ENCODE results near the gene VEGFA.

VEGFA gene

DNA sequence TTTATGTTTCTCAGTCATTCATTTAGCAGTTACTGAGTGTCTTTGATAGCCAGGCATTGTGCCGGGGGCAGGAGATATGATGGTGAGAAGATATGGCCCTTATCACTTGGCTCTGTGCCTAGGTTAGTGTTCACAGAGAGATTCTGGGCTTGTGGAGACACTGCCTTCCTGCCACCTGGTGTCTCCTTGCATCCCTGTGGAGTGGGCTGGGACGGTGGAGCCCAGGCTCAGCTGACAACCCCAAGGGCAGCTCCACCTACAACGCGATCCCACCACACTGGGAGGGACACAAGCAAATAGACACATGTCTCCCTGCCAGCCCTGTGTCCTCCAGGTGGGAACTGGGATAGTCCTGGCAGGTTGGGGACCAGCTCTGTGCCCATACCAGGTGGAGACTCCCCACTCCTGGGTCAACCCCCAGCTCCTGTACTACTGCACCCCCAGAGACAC is 30.3 kb upstream of the VEGFA start:
- DNase-seq = no peak

DNA sequence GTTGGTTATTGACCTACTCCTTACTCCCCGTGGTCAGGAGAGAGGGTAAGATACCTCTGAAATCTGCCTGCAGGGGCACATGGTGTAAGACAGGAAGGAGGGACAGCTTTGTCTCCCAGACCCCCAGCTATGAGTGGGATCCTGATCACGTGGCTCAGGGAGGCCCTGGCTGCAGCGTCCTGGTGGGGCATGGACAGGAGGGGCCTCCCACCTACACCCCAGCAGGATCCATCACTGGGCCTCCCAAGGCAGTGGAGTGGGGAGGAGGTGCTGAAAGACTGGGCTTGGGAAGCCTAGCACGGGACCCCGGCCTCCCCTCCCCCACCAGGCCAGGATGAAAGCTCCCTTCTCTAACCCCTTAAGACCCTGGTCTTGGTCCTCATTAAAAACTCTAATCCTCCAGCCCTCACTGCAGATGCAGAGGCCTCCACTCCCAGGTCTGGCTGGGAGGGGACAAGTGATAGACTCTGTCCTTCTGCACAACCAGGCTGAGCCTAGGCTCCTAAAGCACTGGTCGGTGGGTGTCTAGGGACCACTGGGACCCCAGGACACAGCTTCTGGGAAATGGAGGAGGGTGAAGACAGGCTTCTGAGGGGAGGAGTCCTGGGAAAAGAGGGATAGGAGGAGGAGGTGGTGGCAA is 29.6 kb upstream of the VEGFA start:
- no peak for DNase-seq

DNA sequence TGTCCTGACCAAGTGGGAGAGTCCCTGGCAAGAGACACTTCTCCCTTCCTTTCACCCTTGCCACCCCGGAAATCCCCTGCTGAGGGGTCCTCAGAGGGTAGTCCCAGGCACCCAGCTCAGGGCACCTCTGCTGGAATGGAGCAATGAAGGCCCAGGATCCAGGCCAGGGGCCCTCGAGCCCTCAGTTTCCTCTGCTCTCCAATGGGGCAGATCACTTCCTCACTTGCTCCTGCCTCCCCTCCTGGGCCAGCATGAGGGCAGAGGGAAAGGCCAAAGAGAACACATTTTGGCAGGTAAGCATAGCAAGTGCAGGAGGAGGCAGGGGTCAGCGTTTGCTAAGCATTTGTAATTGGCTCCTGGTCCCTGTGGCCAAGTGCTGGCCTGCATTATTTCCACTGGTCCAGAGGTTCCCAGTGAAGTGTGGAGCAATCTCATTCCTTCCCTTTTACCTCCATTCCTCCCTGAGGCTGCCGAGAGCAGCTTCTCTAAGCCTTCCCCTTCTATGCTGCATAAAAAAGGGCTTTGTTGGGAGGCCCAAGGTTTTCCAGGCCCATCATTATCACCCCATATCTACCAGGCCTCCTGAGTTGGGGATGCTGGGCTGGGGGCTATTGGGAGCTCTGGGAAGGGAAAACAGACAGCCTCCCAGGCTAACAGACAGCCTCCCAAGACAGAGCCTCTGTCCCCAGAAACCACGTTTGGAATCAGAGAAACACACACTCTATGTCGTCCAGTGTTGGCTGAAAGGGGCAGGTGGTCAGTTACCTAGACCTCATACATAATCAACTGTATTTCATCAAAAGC is 28.8 kb upstream of the VEGFA start:
- DNase-seq = no peak

DNA sequence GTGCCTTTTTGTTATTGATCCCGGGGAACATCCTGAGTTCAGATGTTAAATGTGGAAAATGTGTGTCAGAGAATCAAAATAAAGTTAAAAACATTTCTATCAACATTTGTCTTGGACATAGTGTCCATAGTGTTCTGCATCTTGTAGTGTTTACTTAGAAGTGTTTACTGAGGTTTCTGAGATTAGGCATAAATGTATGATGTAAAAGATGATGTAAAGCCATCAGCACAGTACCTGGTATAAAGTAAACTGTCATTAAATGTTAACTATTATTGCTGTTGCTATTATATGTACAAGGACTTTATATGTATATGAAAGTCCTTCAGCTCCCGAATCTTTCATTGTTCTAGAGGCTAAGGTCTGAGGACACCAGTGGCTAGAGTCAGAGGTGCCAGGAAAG is 28.2 kb upstream of the VEGFA start:
- no peak for DNase-seq

DNA sequence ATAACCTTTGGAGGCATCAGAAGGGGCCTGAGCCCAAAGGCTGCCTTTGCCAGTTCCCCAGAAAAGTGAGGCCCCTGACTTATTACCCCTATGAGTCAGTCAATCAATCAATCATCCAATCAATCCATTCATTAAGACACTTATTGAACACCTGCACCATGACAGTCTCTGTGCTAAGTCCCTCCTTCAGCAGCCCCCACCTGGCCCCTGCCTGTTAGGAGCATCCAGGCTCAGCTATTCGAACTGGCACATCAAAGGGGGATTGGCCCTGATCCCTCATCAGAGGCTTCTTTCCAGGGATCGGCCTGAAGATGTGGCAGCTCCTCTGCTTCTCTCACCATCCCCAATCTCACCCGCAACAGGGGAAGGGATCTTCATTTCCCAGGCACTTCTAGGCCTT is 27.7 kb upstream of the VEGFA start:
- no peak for DNase-seq

DNA sequence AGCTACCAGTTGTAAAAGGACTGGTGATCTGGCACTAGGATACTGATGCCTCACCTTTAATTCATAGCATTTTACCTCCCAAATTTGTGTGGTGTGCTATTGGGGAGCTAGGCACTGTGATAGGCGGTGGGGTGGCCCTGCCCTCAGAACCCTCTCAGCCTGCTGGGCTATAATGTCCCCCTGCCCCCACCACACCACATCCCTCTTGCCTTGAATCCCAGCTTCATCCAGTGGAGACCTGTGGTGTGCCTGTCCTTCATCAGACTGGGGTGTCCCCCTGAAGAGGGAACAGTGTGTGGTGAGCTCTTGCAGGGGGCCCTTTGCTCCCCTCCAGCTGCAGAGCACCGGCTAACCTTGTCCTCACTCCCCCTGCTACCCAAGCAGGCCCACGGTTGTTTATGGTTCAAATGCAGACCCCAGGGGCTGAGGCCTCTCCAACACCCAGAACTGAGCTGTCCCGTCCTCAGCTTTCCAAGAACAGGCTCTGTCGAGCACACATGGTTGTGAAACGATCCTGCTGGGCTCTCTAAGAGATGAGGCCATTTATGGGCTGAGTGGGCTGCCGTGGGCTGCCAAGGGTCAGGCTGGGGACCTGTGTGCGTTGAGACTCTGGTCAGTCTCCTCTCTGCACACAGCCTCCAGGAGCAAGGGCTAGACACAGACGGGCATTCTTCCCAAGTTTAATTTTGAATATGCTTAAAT is 26.9 kb upstream of the VEGFA start:
- DNase-seq = no peak

DNA sequence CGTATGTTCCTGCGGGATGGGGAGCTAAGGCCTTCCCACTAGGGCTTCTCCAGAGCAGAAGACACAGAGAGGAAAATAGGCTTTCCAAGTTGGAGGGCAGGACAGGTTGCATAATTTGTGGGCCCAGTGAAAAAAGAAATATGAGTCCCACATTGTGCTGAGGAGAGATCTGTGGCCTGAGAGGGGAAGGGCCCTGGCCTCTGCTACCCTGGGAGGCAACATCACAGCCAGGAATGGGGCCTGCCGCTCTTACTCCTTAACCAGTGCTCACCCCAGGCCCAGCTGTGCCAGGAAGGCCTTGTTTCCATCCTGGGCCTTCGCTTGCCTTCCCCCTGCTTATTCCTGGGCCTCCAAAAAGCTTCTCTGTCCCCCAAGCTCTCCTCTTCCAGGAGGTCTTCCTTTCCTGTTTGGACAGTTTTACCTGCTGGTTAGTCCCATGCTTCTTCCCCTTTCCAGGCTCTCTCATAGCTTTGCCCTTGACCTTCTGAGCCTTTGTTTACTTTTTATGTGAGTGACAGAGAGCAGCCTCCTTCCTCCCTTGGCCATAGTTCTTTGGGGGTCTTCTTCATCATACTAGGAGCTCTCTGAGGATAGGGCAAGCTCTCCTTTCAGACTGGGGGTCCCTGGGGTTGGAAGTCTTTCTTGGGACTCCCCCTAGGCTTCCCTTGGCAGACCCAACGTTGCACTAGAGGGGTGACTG is 26.2 kb upstream of the VEGFA start:
- no peak for DNase-seq

DNA sequence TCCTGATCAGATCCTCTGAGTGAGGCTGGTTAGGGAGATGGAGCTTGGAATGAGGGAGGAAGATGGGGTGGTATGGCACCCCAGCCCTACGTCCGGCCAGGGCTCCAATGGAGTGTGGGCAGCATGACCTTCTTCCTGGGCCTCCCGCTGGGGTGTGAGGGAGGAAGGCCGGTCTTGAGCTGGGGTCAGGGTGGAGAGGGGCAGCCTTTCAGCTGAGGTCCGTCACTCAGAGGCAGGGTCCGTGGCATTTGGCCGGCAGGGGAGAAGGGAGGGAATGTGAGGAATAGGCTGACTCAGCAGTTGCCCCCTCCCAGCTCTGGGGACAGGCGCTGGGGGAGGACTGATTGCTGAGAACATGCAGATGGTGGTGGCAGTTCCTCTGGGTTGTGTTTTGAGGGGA is 25.5 kb upstream of the VEGFA start:
- no peak for DNase-seq

DNA sequence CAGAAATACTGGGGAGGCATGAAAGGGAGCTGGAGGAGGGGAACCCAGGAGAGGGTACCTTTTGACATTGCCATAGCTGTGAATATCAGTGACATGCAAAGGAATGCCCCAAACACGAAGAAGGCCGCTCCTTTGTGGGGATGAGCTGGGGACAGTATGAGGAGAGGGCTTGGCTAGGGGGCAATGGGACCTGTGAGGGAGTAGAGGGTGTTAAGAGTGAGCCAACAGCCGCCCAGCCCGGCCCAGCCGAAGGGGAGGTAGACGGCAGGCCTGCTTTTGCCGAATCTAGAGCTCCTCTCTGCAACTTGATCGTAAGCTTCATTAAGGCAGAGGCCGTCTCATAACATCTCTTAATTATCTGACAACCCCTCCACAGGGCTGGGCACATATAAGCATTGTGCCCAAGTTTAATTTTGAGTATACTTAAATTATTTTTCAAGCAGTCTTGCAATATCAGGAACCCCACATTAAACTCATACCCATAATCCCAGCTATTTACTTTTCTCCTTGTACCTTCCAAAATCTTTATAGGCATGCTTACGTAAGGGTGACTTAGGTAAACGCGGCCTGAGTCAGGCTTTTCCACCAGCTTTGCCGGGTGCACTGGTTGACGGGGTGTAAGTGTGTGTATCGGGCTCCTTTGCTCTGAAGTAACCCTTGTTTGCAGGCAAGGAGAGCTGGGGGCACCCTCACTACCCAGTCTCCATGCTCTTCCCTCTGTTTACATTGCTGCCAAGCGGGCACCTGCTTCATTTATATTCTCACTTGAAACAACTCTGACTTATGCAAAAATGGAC is 24.9 kb upstream of the VEGFA start:
- no peak for DNase-seq

DNA sequence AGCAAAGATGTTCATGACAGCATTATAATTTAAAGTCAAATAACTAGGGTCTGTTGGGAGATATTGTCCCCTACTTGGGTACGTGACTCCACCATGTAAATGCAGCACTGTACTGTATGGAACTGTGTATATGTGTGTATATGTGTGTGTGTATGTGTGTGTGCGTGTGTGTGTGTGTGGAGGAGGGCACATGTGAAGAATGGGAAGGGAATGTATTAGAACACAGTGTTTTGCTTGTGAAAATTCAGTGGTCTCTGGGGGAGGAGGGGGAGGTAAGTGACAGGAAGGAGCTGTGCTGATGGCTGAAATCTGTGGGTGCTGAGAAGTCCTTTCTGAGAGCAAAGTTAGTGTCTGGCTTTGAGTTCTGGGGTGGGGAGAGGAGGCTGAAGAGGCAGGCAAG is 23.9 kb upstream of the VEGFA start:
- DNase-seq = no peak

DNA sequence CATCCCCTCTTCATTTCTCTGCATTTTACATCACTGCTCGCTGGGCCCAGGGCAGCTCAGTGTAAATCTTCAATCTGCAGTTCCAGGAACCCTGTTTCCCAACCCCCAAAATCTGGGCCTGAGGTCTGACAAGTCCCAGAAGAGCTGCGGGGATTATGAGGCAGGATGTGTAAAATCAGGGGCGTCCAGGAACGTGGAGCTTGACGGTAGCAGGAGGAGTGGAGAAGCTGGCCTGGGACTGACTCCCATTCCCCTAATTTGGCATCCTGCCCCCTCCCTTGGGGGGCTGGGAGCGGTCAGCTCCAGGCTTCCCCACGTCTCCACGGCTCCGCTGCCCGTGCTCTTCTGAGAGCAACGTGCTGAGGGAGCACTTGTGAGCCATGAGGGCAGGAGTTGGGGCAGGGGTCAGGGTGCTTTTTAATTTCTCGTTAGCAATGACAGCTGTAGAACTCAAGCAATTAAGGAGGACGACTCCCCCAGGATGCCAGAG is 23.4 kb upstream of the VEGFA start:
- DNase-seq = no peak

DNA sequence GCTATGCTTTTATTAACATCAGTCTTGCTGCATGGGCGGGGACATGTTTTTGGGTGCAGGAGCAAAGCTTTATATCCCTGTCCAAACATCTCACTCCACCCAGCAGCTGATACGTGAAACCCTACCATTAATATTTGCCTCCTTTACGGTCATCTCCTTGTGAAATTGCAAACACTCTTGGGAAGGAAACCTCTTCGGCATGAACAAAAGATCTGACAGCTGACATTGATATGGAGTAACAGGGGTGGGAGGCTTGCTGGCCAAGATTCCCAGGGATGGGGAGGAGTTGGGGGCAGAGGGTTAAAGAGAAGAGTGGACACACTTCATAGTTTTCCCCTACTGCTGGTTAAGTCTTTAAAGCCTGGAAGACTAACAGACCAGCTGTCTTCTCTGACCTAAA is 22.2 kb upstream of the VEGFA start:
- no peak for DNase-seq

DNA sequence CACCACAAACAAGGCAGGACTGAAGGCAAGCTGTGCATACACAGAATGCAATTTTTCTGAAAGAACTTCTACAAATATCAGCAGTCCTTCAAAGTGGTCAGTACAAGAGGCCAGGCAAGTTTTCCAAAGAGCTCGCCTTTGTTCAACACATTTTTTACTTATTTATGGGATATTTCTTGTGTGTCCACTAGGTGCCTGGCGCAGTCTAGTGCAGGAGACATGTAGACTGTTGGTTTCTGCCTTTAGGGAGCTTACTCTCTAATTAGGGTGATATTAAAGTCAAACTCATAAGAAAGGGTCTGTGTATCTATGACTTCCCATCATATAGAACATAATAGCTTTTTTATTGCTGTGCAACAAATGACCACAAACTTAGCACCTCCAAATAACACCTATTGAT is 21.2 kb upstream of the VEGFA start:
- no peak for DNase-seq

DNA sequence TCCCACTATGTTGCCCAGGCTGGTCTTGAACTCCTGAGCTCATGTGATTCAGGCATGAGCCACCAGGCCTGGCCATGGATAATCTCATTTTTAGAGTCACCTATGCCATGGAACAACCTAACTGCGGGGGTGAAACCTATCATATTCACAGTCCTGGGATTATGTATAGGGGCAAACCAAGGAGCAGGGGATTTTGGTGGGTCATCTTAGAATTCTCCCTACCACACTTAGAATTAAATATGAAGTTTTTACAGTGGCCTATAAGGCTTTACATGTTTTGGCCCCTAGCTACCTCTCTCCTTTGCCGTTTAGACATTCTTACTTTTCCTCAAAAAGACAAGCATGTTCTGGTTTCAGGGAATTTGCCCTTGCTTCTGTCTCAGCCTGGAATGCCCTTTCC is 20.6 kb upstream of the VEGFA start:
- DNase-seq = no peak

DNA sequence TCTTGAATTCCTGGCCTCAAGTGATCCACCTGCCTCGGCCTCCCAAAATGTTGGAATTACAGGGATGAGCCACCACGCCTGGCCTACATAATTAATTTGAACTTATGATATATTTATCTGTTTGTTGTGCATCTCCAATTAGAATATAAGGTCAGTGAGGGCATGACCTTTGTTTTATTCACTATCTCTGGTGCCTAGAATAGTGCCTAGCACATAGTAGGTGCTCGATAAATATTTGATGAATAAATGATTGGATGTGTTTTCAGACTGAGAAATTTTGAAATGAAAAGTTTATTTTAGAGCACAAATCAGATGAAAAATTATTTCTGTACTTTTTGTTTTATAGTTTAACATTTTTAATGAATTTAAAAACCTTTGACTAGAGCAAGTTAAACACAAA is 19.4 kb upstream of the VEGFA start:
- DNase-seq = no peak

DNA sequence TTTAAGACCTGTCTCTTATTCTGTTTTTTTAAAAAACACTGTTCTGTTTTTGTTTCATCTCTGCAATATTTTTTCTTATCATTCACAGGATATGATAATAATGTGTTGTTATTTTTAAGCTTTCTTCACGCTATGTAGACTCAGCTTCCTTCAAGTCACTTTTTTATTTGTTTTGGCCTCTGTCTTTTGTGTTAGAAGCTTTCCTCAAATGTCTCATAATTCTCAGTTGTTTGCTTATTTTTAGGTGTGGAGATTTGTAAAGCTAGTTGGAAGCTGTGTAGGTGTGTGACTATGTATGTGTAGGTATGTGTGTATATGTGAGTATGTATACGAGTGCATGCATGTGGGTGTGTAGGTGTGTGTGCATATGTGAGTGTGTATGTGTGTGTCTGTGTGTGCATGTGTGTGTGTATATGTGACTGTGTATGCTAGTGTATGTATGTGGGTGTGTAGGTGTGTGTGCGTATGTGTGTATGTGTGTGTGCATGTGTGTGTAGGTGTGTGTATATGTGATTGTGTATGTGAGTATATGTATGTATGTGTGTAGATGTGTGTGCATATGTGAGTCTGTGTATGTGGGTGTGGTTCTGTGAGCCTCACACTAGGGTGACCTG is 16.3 kb upstream of the VEGFA start:
- no peak for DNase-seq

DNA sequence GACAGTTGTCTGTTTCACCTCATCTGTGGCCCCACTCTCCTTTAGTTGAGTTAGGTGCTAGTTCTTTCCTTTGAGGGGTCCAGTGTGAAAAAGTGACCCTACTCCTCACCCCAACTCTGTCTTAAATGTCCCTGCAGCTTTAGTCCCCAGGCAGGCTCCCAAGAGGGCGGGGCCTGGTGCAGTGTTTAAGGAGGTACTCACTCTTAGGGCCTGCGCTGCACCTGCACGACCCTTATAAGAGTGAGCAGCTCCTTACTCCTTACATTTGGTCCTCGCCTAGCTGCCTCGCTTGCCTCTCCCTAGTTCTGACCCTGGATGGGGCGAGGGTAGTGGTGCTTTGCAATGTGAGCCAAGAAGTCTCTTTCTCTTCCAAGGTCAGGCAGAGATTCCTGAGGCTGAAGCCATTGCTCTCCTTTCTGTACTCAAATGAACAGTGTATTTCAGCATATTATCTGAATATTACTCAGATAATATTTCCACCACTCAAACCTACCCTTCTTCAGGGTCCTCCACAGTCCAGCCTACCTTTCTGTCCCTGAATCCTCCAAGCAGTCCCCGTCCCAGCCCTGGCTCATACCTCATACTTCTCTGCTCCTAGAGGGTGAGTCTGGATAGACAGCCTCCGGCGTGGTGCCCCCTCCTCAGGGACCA is 11.9 kb upstream of the VEGFA start:
- no peak for DNase-seq

DNA sequence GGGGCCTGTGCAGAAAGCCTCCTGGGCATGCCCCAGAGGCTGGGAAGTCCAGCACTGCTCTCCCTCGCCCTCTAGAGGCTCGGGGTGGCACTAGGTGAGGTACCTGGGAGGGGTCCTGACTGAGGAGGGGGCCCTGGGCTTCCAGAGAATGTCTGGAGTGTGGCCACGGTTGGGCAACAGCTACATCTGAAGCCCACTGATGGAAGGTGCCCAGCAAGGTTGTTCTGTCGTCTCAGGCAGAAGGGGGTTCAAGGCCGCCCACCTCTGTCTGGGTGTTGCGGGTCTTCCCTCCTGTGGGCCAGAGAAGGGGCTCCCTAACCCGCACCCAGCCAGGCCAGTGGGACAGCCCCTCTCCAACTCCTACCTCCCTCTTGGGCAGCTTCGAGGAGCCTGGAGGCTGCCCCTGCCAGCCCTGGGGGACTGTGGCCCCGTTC is 11.4 kb upstream of the VEGFA start:
- DNase-seq = peak in 1 of 2 donors; percentile 8

DNA sequence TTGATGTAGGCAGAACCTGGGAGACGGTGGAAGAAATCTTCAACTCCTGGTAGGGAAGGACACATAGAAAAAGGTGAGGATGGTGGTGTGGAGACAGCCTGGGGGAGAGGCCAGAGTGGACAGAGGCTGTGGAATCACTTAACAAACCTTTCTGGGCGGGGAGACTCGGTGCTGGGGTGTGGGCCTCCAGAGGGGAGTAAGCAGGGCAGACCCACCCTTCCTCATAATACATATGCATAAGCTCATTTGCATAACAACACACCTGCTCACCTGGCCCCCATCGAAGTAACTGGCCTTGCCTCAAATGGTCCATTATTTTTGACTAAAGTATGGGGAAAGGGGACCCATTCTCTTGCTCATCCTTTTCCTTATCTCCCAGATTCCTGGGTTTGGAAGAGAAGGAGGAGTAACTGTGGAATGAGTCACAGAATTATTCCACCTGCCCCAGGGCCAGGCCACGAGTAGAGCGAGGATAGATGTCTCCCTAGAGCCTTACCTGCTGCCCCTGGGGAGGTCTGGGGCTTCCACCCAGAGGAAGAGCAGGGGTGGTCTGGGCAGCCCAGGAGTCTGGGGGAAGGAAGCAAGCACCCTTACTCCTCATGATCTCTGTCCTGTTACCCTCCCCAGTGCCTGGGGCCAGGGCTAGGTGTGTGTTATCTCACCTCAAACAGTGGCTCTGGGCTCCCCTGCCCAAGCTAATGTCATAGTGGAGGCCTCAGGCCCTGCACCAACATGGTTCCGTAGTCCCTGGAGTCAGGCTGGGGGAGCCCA is 10.7 kb upstream of the VEGFA start:
- no peak for DNase-seq

DNA sequence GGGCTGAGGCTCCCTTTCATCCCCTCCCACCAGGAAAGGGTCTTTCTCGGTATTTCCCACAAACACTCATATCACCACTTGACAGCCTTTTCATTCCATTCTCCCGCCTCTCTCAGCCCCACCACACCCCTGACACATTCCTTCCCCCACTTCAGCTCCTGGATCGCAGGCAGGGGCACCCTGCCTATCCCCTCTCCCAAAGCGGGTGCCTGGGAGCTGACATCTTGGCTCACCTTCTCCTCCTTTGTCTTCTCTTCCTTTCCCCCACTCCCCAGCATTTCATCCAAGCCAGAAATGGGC is 10.2 kb upstream of the VEGFA start:
- DNase-seq = no peak
